HepG2 (cell line): ENCODE data around the gene TBC1D22A. TPM values are rescaled to one million over a fixed set of nuclear protein-coding genes. Genes with fewer than 3 reads are reported as not detected.

Experiments used
- ATAC-seq: fragments of 200-7000 bp; cut with Tn5 transposase; 3 replicates; pipeline ENCODE4 v1.9.1; 2020; ENCODE audit warnings: mild to moderate bottlenecking, moderate library complexity
- BruUV-seq: library from RNA; stranded (reverse); fragments of 400-500 nt; replicated peaks from 2 replicates; lab custom pipeline; 2021; lab: Mats Ljungman, UMichigan
- CTCF ChIA-PET: fragments of 300-600 bp; formaldehyde crosslinking; extraction: SDS; loops from one replicate; lab custom pipeline; 2021; ENCODE audit warnings: low total read pairs, inconsistent platforms, low intra/inter-chr PET ratio; lab: Yijun Ruan, JAX
- POLR2A ChIA-PET: fragments of 350-600 bp; sonication (Branson Sonifier 250); formaldehyde crosslinking; loops from one replicate; lab custom pipeline; 2020; ENCODE audit warnings: antibody characterized with exemption, inconsistent platforms; lab: Yijun Ruan, JAX
- DNase-seq: peaks from one replicate; pipeline ENCODE4 v3.0.0-alpha.2; 2015; ENCODE audit warnings: low spot score
- FAIRE-seq: peaks from 3 replicates; lab custom pipeline; 2011; peaks lifted over from hg19 to GRCh38; lab: Jason Lieb, UNC
- H2AFZ ChIP-seq: one replicate; pipeline ENCODE4 v1.6.1; 2011; ENCODE audit warnings: low read length, inconsistent platforms
- H3K27ac ChIP-seq: fragments of 300-600 bp; 3 replicates; pipeline ENCODE4 v1.8.0; 2011; ENCODE audit warnings: mixed run types, mild to moderate bottlenecking, mixed read lengths, low read length, inconsistent platforms; ENCODE audit not compliant: insufficient read depth; ENCODE audit errors: extremely low read length
- H3K27me3 ChIP-seq, 2 experiments: fragments of 200-600 bp in 1 of 2; 2 replicates in 1 of 2; 3 replicates in 1 of 2; pipeline versions ENCODE4 v1.6.0 to v1.8.0; 2011; ENCODE audit warnings: low read length in 2 of 2, mild to moderate bottlenecking in 2 of 2, moderate library complexity in 2 of 2, inconsistent platforms in 1 of 2; ENCODE audit not compliant: insufficient read depth in 2 of 2, control insufficient read depth in 1 of 2
- H3K36me3 ChIP-seq, 2 experiments: fragments of 200-600 bp in 1 of 2; replicated peaks in 1 of 2; 2 replicates in 1 of 2; 3 replicates in 1 of 2; pipeline versions ENCODE4 v1.5.1 to v1.8.0; 2011; ENCODE audit warnings: low read length in 2 of 2, inconsistent platforms in 1 of 2; ENCODE audit not compliant: insufficient read depth in 2 of 2, control insufficient read depth in 1 of 2
- H3K4me1 ChIP-seq: 2 replicates; pipeline ENCODE4 v1.5.1; 2012; ENCODE audit warnings: low read length, inconsistent platforms; ENCODE audit not compliant: insufficient read depth
- H3K4me2 ChIP-seq: 2 replicates; pipeline ENCODE4 v1.6.0; 2011; ENCODE audit warnings: low read depth, low read length, inconsistent platforms
- H3K4me3 ChIP-seq, 3 experiments: fragments of 200-600 bp in 1 of 3; sonication (generic), shearing (Covaris generic) in 1 of 3; replicated peaks in 1 of 3; 2 replicates each; pipeline ENCODE4 v1.5.1; 2011 to 2016; ENCODE audit warnings: low read length in 3 of 3, inconsistent platforms in 2 of 3, low read depth in 2 of 3, mild to moderate bottlenecking in 2 of 3, control low read depth in 1 of 3, mixed read lengths in 1 of 3; ENCODE audit not compliant: insufficient read depth in 1 of 3
- H3K79me2 ChIP-seq: one replicate; pipeline ENCODE4 v1.6.1; 2011; ENCODE audit warnings: low read length, inconsistent platforms; ENCODE audit not compliant: insufficient read depth
- H3K9ac ChIP-seq: 2 replicates; pipeline ENCODE4 v1.6.0; 2011; ENCODE audit warnings: mild to moderate bottlenecking, low read depth, low read length, inconsistent platforms; ENCODE audit not compliant: insufficient read depth
- H3K9me3 ChIP-seq: 2 replicates; pipeline ENCODE4 v1.5.1; 2012; ENCODE audit warnings: mild to moderate bottlenecking, low read length
- H4K20me1 ChIP-seq: 2 replicates; pipeline ENCODE4 v1.6.0; 2011; ENCODE audit warnings: inconsistent platforms, mild to moderate bottlenecking, low read length, moderate library complexity; ENCODE audit not compliant: insufficient read depth
- BCL6 ChIP-seq: IDR thresholded peaks from 2 replicates; pipeline ENCODE4 v1.6.1; 2016; ENCODE audit warnings: missing genetic modification reagents, missing compliant biosample characterization
- CENPX ChIP-seq: sonication (generic); formaldehyde crosslinking; IDR thresholded peaks from 2 replicates; pipeline ENCODE4 v1.9.0; 2021; ENCODE audit warnings: mild to moderate bottlenecking, missing genetic modification reagents, moderate library complexity
- FOSL2 ChIP-seq: sonication (generic); formaldehyde crosslinking; IDR thresholded peaks from 2 replicates; pipeline ENCODE4 v1.4.0; 2020; ENCODE audit warnings: missing genetic modification reagents
- KDM5A ChIP-seq: fragments of 200-600 bp; sonication (generic); IDR thresholded peaks from 2 replicates; pipeline ENCODE4 v1.7.0; 2018; ENCODE audit warnings: antibody characterized with exemption, mild to moderate bottlenecking, low read length, borderline replicate concordance
- KLF15 ChIP-seq: sonication (generic); formaldehyde crosslinking; IDR thresholded peaks from 2 replicates; pipeline ENCODE4 v1.8.1; 2023; ENCODE audit warnings: borderline replicate concordance, mild to moderate bottlenecking, inconsistent platforms, missing genetic modification reagents, mixed read lengths
- MAFF ChIP-seq: IDR thresholded peaks from 2 replicates; pipeline ENCODE4 v1.6.1; 2011; ENCODE audit warnings: low read depth, low read length, improper control_type of control experiment
- MED1 ChIP-seq: sonication (generic); formaldehyde crosslinking; IDR thresholded peaks from 2 replicates; pipeline ENCODE4 v1.4.0; 2020; ENCODE audit warnings: missing genetic modification reagents
- NCOA1 ChIP-seq: sonication (generic); formaldehyde crosslinking; IDR thresholded peaks from 2 replicates; pipeline ENCODE4 v1.9.0; 2021; ENCODE audit warnings: missing genetic modification reagents
- NFIB ChIP-seq: sonication (generic); formaldehyde crosslinking; IDR thresholded peaks from 2 replicates; pipeline ENCODE4 v1.9.0; 2021; ENCODE audit warnings: missing genetic modification reagents, mild to moderate bottlenecking, borderline replicate concordance
- RARA ChIP-seq: IDR thresholded peaks from 2 replicates; pipeline ENCODE4 v1.6.1; 2016; ENCODE audit warnings: missing genetic modification reagents, missing compliant biosample characterization
- YY1 ChIP-seq: IDR thresholded peaks from 2 replicates; pipeline ENCODE4 v1.6.1; 2011; ENCODE audit warnings: low read length, low read depth, moderate library complexity, mild to moderate bottlenecking; ENCODE audit not compliant: insufficient read depth, insufficient replicate concordance
- ZNF263 ChIP-seq: sonication (generic); formaldehyde crosslinking; IDR thresholded peaks from 2 replicates; pipeline ENCODE4 v1.4.0; 2020; ENCODE audit warnings: missing genetic modification reagents
- ZNF264 ChIP-seq: sonication (generic); formaldehyde crosslinking; IDR thresholded peaks from 2 replicates; pipeline ENCODE4 v1.4.0; 2020; ENCODE audit warnings: missing genetic modification reagents
- ZNF343 ChIP-seq: sonication (generic); formaldehyde crosslinking; IDR thresholded peaks from 2 replicates; pipeline ENCODE4 v1.4.0; 2020; ENCODE audit warnings: mild to moderate bottlenecking, missing genetic modification reagents
- ZNF646 ChIP-seq: sonication (generic); formaldehyde crosslinking; IDR thresholded peaks from 2 replicates; pipeline ENCODE4 v1.9.0; 2021; ENCODE audit warnings: mild to moderate bottlenecking, missing genetic modification reagents
- ZSCAN9 ChIP-seq: IDR thresholded peaks from 2 replicates; pipeline ENCODE4 v1.6.1; 2016; ENCODE audit warnings: borderline replicate concordance
- WGBS: methylation state at CpG from one replicate; pipeline ENCODE4 v1.1.6; 2017; ENCODE audit warnings: low lambda C conversion rate; 5-methylcytosine and 5-hydroxymethylcytosine counted together
- in situ Hi-C: cut with HindIII; loops from 2 replicates; pipeline ENCODE4 v1.10.0; 2017; ENCODE audit warnings: low pct_unique_long_range_greater_than_20kb; ENCODE audit not compliant: extremely low pct_ligation_motif_present
- intact Hi-C: fragments of 100-400 bp; cut with micrococcal nuclease; formaldehyde crosslinking; loops from one replicate; pipeline ENCODE4 v1.10.0; 2022; ENCODE audit not compliant: unreplicated experiment
- polyA plus RNA-seq, 8 experiments: library from polyadenylated mRNA; depleted of rRNA in 3 of 8; stranded (reverse) in 7 of 8; unstranded in 1 of 8; fragments of >200 nt; fragmentation: Illumina TruSeq in 4 of 8; extraction: Trizol in 4 of 8; gene quantifications; 2 replicates each; pipeline versions ENCODE4 v1.2.1 to v1.2.3, GENCODE V29; 2011 to 2016; ENCODE audit warnings: low read depth in 4 of 8, missing spikeins in 1 of 8, mixed read lengths in 1 of 8; ENCODE audit not compliant: insufficient read depth in 1 of 8
- total RNA-seq, 5 experiments: library from RNA; depleted of rRNA; stranded (reverse); fragments of >200 nt; fragmentation: Illumina TruSeq; extraction: Trizol; gene quantifications; 2 replicates each; pipeline ENCODE4 v1.2.3, GENCODE V29; 2016; ENCODE audit warnings: low read depth in 1 of 5
- TF ChIP-seq, protein P1 (sequence below): sonication (generic); formaldehyde crosslinking; IDR thresholded peaks from 2 replicates; pipeline ENCODE4 v1.5.1; 2020; ENCODE audit warnings: missing genetic modification reagents, mild to moderate bottlenecking, borderline replicate concordance
- TF ChIP-seq, protein P2 (sequence below): sonication (generic); formaldehyde crosslinking; IDR thresholded peaks from 2 replicates; pipeline ENCODE4 v1.4.0; 2020; ENCODE audit warnings: mild to moderate bottlenecking, missing genetic modification reagents

Gene TBC1D22A
- total and polyA plus RNA-seq, 2 of the 13 experiments (the other 11 are each of a cell fraction or from before 2014, with no cell fraction given), result 17.3 to 18.0 TPM

- no TSS peak for BruUV-seq
- DNase-seq (no peak), FAIRE-seq (no peak), ATAC-seq (no peak)
- no peak overlapping the region for H3K27ac ChIP-seq
- H3K79me2 ChIP-seq, result no peaks in the 10 kb centered on the region
- in situ Hi-C loops (no loop called here), intact Hi-C loops (no loop called here)
- no peak overlapping the region for H2AFZ ChIP-seq
- peaks cover 7 to 50% of the 10 kb centered on the region in 2 experiments for H3K36me3 ChIP-seq
- H3K4me1 ChIP-seq, result 0 out of 2 replicates have a peak, but pooled peaks cover under 1% of the 10 kb centered on the region
- no peaks in the 10 kb centered on the region for H3K9me3 ChIP-seq
- no peak overlapping the region for H3K9ac ChIP-seq
- H4K20me1 ChIP-seq, result peaks cover 10% of the 10 kb centered on the region; the same call in 1 of the 2 replicates
- no peak overlapping the region for H3K4me3 ChIP-seq
- TF ChIP-seq ZNF263 (CRISPR knock-in tag) (no peak), KDM5A (no peak), MED1 (CRISPR knock-in tag) (no peak), ZNF264 (CRISPR knock-in tag) (no peak), ZNF343 (CRISPR knock-in tag) (no peak), NCOA1 (CRISPR knock-in tag) (no peak), ZNF646 (no peak), KLF15 (no peak), RARA (CRISPR knock-in tag) (no peak), ZSCAN9 (CRISPR knock-in tag) (no peak), NFIB (CRISPR knock-in tag) (no peak), CENPX (CRISPR knock-in tag) (no peak), FOSL2 (CRISPR knock-in tag) (no peak), MAFF (no peak), BCL6 (CRISPR knock-in tag) (no peak), YY1 (no peak)
- TF ChIP-seq, protein P1, sequence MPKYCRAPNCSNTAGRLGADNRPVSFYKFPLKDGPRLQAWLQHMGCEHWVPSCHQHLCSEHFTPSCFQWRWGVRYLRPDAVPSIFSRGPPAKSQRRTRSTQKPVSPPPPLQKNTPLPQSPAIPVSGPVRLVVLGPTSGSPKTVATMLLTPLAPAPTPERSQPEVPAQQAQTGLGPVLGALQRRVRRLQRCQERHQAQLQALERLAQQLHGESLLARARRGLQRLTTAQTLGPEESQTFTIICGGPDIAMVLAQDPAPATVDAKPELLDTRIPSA (CRISPR knock-in tag), result no peak
- TF ChIP-seq, protein P2, sequence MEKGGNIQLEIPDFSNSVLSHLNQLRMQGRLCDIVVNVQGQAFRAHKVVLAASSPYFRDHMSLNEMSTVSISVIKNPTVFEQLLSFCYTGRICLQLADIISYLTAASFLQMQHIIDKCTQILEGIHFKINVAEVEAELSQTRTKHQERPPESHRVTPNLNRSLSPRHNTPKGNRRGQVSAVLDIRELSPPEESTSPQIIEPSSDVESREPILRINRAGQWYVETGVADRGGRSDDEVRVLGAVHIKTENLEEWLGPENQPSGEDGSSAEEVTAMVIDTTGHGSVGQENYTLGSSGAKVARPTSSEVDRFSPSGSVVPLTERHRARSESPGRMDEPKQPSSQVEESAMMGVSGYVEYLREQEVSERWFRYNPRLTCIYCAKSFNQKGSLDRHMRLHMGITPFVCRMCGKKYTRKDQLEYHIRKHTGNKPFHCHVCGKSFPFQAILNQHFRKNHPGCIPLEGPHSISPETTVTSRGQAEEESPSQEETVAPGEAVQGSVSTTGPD (CRISPR knock-in tag), result no peak
- WGBS, result 93% methylated on average over 11 of the region's 11 CpGs
- no peaks in the 10 kb centered on the region for H3K27me3 ChIP-seq
- H3K4me2 ChIP-seq, result no peak overlapping the region
- ChIA-PET CTCF (no interaction called here), POLR2A (no interaction called here)
These were observed 42.5 kb upstream of the TBC1D22A start for GRCh38 chr22:46719921-46720320.
